WTC11 (cell line): ENCODE data around the gene ADCY3. TPM values are rescaled to one million over a fixed set of nuclear protein-coding genes. Genes with fewer than 3 reads are reported as not detected.
"Not testable (repeated sequence)": the region's sequence is repeated elsewhere in the genome, so short reads cannot be mapped to it uniquely, and the experiment has no call there.

Experiments
- ATAC-seq: fragments of 200-7000 bp; cut with Tn5 transposase; 2 replicates; pipeline ENCODE4 v1.10.0; 2021; ENCODE audit warnings: mild to moderate bottlenecking, moderate library complexity
- CTCF ChIA-PET: fragments of 300-600 bp; sonication (Branson Sonifier 250); formaldehyde crosslinking; loops from one replicate; lab custom pipeline; 2021; ENCODE audit warnings: antibody characterized with exemption; lab: Charles Lee
- POLR2A ChIA-PET: fragments of 350-600 bp; sonication (Branson Sonifier 250); formaldehyde crosslinking; loops from one replicate; lab custom pipeline; 2021; ENCODE audit warnings: antibody characterized with exemption; lab: Charles Lee
- DNase-seq: peaks from one replicate; pipeline ENCODE4 v3.0.0; 2021; ENCODE audit warnings: low spot score
- H3K27ac Mint-ChIP-seq: 2 replicates; pipeline ENCODE4 v1.8.0; 2021; ENCODE audit warnings: mixed read lengths
- H3K27me3 Mint-ChIP-seq: 2 replicates; pipeline ENCODE4 v1.8.0; 2021; ENCODE audit warnings: low read depth, mild to moderate bottlenecking, moderate library complexity, mixed read lengths
- H3K36me3 Mint-ChIP-seq: 2 replicates; pipeline ENCODE4 v1.8.0; 2021; ENCODE audit warnings: mixed read lengths
- H3K4me1 Mint-ChIP-seq: 2 replicates; pipeline ENCODE4 v1.8.0; 2022; ENCODE audit warnings: mixed read lengths
- H3K4me3 Mint-ChIP-seq: 2 replicates; pipeline ENCODE4 v1.8.0; 2021; ENCODE audit warnings: mild to moderate bottlenecking, moderate library complexity, mixed read lengths
- H3K9me3 Mint-ChIP-seq: 2 replicates; pipeline ENCODE4 v1.8.0; 2021; ENCODE audit warnings: mixed read lengths
- AR ChIP-seq: fragments of 250-450 bp; sonication (Bioruptor Pico); IDR thresholded peaks from 2 replicates; pipeline ENCODE4 v1.9.0; 2021; ENCODE audit warnings: mild to moderate bottlenecking
- ATF1 ChIP-seq: sonication (generic); formaldehyde crosslinking; IDR thresholded peaks from 2 replicates; pipeline ENCODE4 v1.8.1; 2023; ENCODE audit warnings: mild to moderate bottlenecking, moderate library complexity, missing genetic modification reagents
- ATF2 ChIP-seq: sonication (generic); formaldehyde crosslinking; IDR thresholded peaks from 2 replicates; pipeline ENCODE4 v1.8.1; 2022; ENCODE audit warnings: low read depth, missing genetic modification reagents, borderline replicate concordance
- CTCF ChIP-seq: fragments of 200-600 bp; IDR thresholded peaks from 2 replicates; pipeline ENCODE4 v1.8.0; 2022; ENCODE audit warnings: antibody characterized with exemption
- EMX1 ChIP-seq: fragments of 250-450 bp; sonication (Bioruptor Pico); IDR thresholded peaks from 2 replicates; pipeline ENCODE4 v1.8.0; 2021; ENCODE audit warnings: mild to moderate bottlenecking
- ERG ChIP-seq: fragments of 250-450 bp; sonication (Bioruptor Pico); IDR thresholded peaks from 2 replicates; pipeline ENCODE4 v1.8.0; 2021; ENCODE audit warnings: mild to moderate bottlenecking
- GRHL2 ChIP-seq: fragments of 250-450 bp; sonication (Bioruptor Pico); IDR thresholded peaks from 2 replicates; pipeline ENCODE4 v1.8.0; 2022; ENCODE audit warnings: mild to moderate bottlenecking, moderate library complexity; ENCODE audit not compliant: insufficient replicate concordance, severe bottlenecking
- HMGXB4 ChIP-seq: sonication (generic); formaldehyde crosslinking; IDR thresholded peaks from 2 replicates; pipeline ENCODE4 v1.8.1; 2023; ENCODE audit warnings: mild to moderate bottlenecking, moderate library complexity, missing genetic modification reagents
- MXD4 ChIP-seq: fragments of 250-450 bp; sonication (Bioruptor Pico); IDR thresholded peaks from 2 replicates; pipeline ENCODE4 v1.8.0; 2021; ENCODE audit warnings: mild to moderate bottlenecking, moderate library complexity, borderline replicate concordance
- NFE2L1 ChIP-seq: sonication (generic); formaldehyde crosslinking; IDR thresholded peaks from 2 replicates; pipeline ENCODE4 v1.8.1; 2023; ENCODE audit warnings: missing genetic modification reagents
- NR1H2 ChIP-seq: sonication (generic); formaldehyde crosslinking; IDR thresholded peaks from 2 replicates; pipeline ENCODE4 v1.9.0; 2021; ENCODE audit warnings: mild to moderate bottlenecking, moderate library complexity, missing genetic modification reagents
- PRDM15 ChIP-seq: sonication (generic); formaldehyde crosslinking; IDR thresholded peaks from 2 replicates; pipeline ENCODE4 v1.8.0; 2022; ENCODE audit warnings: missing genetic modification reagents
- TEAD1 ChIP-seq: sonication (generic); formaldehyde crosslinking; IDR thresholded peaks from 2 replicates; pipeline ENCODE4 v1.8.0; 2022; ENCODE audit warnings: mild to moderate bottlenecking, missing genetic modification reagents
- ZBTB21 ChIP-seq: sonication (generic); formaldehyde crosslinking; IDR thresholded peaks from 2 replicates; pipeline ENCODE4 v1.8.1; 2023; ENCODE audit warnings: mild to moderate bottlenecking, missing genetic modification reagents, borderline replicate concordance
- ZNF263 ChIP-seq: sonication (generic); formaldehyde crosslinking; IDR thresholded peaks from 2 replicates; pipeline ENCODE4 v1.8.1; 2022; ENCODE audit warnings: low read depth, mild to moderate bottlenecking, moderate library complexity, missing genetic modification reagents
- ZNF396 ChIP-seq: fragments of 250-450 bp; sonication (Bioruptor Pico); IDR thresholded peaks from 2 replicates; pipeline ENCODE4 v1.8.0; 2021; ENCODE audit warnings: mild to moderate bottlenecking, moderate library complexity, borderline replicate concordance
- total RNA-seq: library from RNA; stranded (reverse); gene quantifications from 3 replicates; pipeline ENCODE4 v1.2.3, GENCODE V29; 2021

Gene ADCY3
- total RNA-seq, 1 experiment from 2014 or later: 37.1 TPM

- no peak overlapping the region for H3K27ac Mint-ChIP-seq
- ATAC-seq (no peak), DNase-seq (no peak)
- H3K9me3 Mint-ChIP-seq: no peaks in the 10 kb centered on the region
- H3K27me3 Mint-ChIP-seq: no peaks in the 10 kb centered on the region
- POLR2A ChIA-PET: no interaction called here
- H3K4me3 Mint-ChIP-seq: no peak overlapping the region
- peaks cover 29% of the 10 kb centered on the region for H3K36me3 Mint-ChIP-seq
- H3K4me1 Mint-ChIP-seq: peaks cover 28% of the 10 kb centered on the region
- CTCF ChIA-PET: no interaction called here
- TF ChIP-seq MXD4 (CRISPR knock-in tag) (no peak), PRDM15 (CRISPR knock-in tag) (no peak), ZNF396 (CRISPR knock-in tag) (no peak), ATF2 (CRISPR knock-in tag) (no peak), NR1H2 (CRISPR knock-in tag) (no peak), NFE2L1 (CRISPR knock-in tag) (no peak), CTCF (no peak), AR (CRISPR knock-in tag) (no peak), ATF1 (CRISPR knock-in tag) (no peak), TEAD1 (no peak), EMX1 (CRISPR knock-in tag) (no peak), ERG (no peak), ZBTB21 (no peak), ZNF263 (CRISPR knock-in tag) (no peak), GRHL2 (no peak), HMGXB4 (CRISPR knock-in tag) (no peak)
Measured at GRCh38 chr2:24836206-24836605, 83.8 kb downstream of the ADCY3 start.

- DNase-seq, H3K27me3 Mint-ChIP-seq, H3K9me3 Mint-ChIP-seq, CTCF ChIA-PET, ATAC-seq, H3K27ac Mint-ChIP-seq, POLR2A ChIA-PET, H3K4me3 Mint-ChIP-seq: not testable (repeated sequence)
- Mint-ChIP-seq H3K36me3 (peaks cover 30% of the 10 kb centered on the region), H3K4me1 (peaks cover 24% of the 10 kb centered on the region)
Measured at GRCh38 chr2:24835411-24835810, 84.6 kb downstream of the ADCY3 start.
